Measurements from ENCODE around the gene CST4. TPM values are rescaled to one million over a fixed set of nuclear protein-coding genes. Genes with fewer than 3 reads are reported as not detected.

Gene CST4
- total RNA-seq, 1 donor from 2014 or later: not detected

GRCh38 chr20:23684261-23684660, 4.6 kb downstream of the CST4 start:
- DNase-seq (ENCODE audit: low spot score): no peak
- Mint-ChIP-seq H3K9me3 (ENCODE audit: unreplicated experiment) (no peaks in the 10 kb centered on the region), H3K27me3 (ENCODE audit: unreplicated experiment) (peaks cover 6% of the 10 kb centered on the region), H3K27ac (ENCODE audit: unreplicated experiment) (no peak overlapping the region), H3K36me3 (ENCODE audit: low read depth, unreplicated experiment) (no peaks in the 10 kb centered on the region), H3K4me1 (ENCODE audit: unreplicated experiment) (peaks cover 4% of the 10 kb centered on the region), H3K4me3 (ENCODE audit: unreplicated experiment) (no peak overlapping the region)
- TF ChIP-seq CTCF (IDR thresholded peaks at IDR 0.05; ENCODE audit: unreplicated experiment): no peak

- peaks cover 6% of the 10 kb centered on the region for H3K27me3 Mint-ChIP-seq (ENCODE audit: unreplicated experiment)
- DNase-seq (ENCODE audit: low spot score): no peak
- no peak for TF ChIP-seq CTCF (IDR thresholded peaks at IDR 0.05; ENCODE audit: unreplicated experiment)
- H3K27ac Mint-ChIP-seq (ENCODE audit: unreplicated experiment): no peak overlapping the region
- H3K9me3 Mint-ChIP-seq (ENCODE audit: unreplicated experiment): no peaks in the 10 kb centered on the region
- H3K36me3 Mint-ChIP-seq (ENCODE audit: low read depth, unreplicated experiment): no peaks in the 10 kb centered on the region
- peaks cover 4% of the 10 kb centered on the region for H3K4me1 Mint-ChIP-seq (ENCODE audit: unreplicated experiment)
- H3K4me3 Mint-ChIP-seq (ENCODE audit: unreplicated experiment): no peak overlapping the region
These were observed 5.0 kb downstream of the CST4 start for GRCh38 chr20:23683807-23684206.

DNA sequence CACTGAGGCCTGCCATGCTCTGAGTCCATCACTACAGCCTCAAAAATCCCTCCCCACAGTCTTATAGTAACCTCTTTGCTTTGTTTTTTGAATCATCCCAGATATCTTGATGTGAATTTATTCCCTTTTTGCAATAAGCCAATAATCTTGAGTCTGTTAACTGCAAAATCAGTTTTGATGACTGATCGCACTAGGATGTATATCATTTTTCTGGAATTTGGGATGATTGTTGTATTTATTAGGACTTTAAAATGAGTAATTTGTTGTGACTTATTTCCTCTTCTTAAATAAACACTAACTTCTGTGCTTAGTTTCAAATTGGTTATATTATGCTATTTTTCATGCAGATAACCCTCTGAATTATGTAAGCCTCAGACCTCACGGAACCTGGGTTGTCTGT, 5.6 kb downstream of the CST4 start:
- no peak for TF ChIP-seq CTCF (IDR thresholded peaks at IDR 0.05; ENCODE audit: unreplicated experiment)
- no peaks in the 10 kb centered on the region for H3K9me3 Mint-ChIP-seq (ENCODE audit: unreplicated experiment)
- DNase-seq (ENCODE audit: low spot score): no peak

GRCh38 chr20:23680146-23680545, 8.7 kb downstream of the CST4 start:
- TF ChIP-seq CTCF (IDR thresholded peaks at IDR 0.05; ENCODE audit: unreplicated experiment): no peak
- no peak overlapping the region for H3K27ac Mint-ChIP-seq (ENCODE audit: unreplicated experiment)

More for the DNA sequence above, 5.6 kb downstream of the CST4 start:
- H3K4me3 Mint-ChIP-seq (ENCODE audit: unreplicated experiment): no peak overlapping the region
- H3K36me3 Mint-ChIP-seq (ENCODE audit: low read depth, unreplicated experiment): no peaks in the 10 kb centered on the region
- no peak overlapping the region for H3K27ac Mint-ChIP-seq (ENCODE audit: unreplicated experiment)
- peaks cover 6% of the 10 kb centered on the region for H3K27me3 Mint-ChIP-seq (ENCODE audit: unreplicated experiment)
- H3K4me1 Mint-ChIP-seq (ENCODE audit: unreplicated experiment): peaks cover under 1% of the 10 kb centered on the region

DNA sequence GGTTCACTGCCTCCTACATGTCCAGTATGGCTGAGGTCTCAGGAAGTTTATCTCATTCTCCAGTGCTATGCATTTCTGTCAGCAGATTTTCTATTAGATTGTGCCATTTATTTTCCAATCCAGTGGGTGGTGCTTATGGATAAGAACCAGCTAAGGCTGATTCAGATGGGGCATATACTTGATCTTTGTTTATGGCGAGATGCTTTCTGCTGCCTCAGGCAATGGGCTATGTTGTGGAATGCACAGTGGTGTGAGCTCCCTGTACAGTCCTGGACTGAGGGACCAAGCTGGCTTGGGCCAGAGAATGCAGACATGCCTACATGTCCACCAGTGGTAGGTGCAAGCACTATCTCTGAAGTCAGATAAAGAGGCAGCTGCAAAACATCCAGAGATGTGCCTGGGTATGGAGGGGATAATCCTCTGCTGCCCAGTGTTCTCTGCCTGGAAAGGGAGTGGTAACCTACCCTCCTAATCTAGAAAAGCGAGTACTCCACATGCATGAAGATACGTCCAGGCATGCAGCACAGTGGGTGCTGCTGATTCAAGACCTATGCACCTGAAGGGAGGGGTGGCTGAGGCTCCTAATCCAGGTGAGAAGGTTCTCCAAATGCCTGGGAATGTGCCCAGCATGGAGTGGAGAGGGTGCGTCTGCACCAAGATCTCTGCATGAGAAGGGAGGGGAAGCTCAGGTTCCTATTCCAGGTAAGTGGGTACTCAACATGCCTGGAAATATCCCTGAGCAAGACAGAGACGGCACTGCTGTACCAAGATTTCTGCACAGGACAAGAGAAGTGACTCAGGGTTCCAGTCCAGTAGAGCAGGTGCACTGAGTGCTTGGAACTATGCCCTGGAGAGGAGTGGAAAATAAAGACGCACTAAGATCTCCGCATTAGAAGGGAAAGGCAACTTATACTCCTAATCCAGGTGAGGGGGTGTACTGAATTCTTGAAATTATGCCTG, 9.4 kb downstream of the CST4 start:
- no peak for DNase-seq (ENCODE audit: low spot score)
- Mint-ChIP-seq H3K27ac (ENCODE audit: unreplicated experiment) (no peak overlapping the region), H3K4me3 (ENCODE audit: unreplicated experiment) (no peak overlapping the region), H3K36me3 (ENCODE audit: low read depth, unreplicated experiment) (no peaks in the 10 kb centered on the region), H3K27me3 (ENCODE audit: unreplicated experiment) (no peaks in the 10 kb centered on the region), H3K4me1 (ENCODE audit: unreplicated experiment) (no peaks in the 10 kb centered on the region), H3K9me3 (ENCODE audit: unreplicated experiment) (no peaks in the 10 kb centered on the region)
- no peak for TF ChIP-seq CTCF (IDR thresholded peaks at IDR 0.05; ENCODE audit: unreplicated experiment)

More at GRCh38 chr20:23680146-23680545, 8.7 kb downstream of the CST4 start:
- Mint-ChIP-seq H3K9me3 (ENCODE audit: unreplicated experiment) (no peaks in the 10 kb centered on the region), H3K4me1 (ENCODE audit: unreplicated experiment) (no peaks in the 10 kb centered on the region), H3K4me3 (ENCODE audit: unreplicated experiment) (no peak overlapping the region), H3K36me3 (ENCODE audit: low read depth, unreplicated experiment) (no peaks in the 10 kb centered on the region), H3K27me3 (ENCODE audit: unreplicated experiment) (no peaks in the 10 kb centered on the region)
- no peak for DNase-seq (ENCODE audit: low spot score)

Data from endothelial cell (in vitro differentiated cells).